Thymus (tissue), 11 donors: Measurements from ENCODE around the gene KHSRP. TPM values are rescaled to one million over a fixed set of nuclear protein-coding genes. Genes with fewer than 3 reads are reported as not detected.

ENCODE experiments used
- DNase-seq, 9 donors: peaks; one replicate each; pipeline ENCODE4 v3.0.0-alpha.2; 2013; ENCODE audit warnings: low spot score in 9 of 9, low read depth in 6 of 9, missing footprints in 1 of 9
- H3K27ac ChIP-seq, 2 donors: one replicate each; pipeline ENCODE4 v1.5.1; 2013; ENCODE audit warnings: control low read depth in 1 of 2, low read depth in 1 of 2, low read length in 1 of 2, mild to moderate bottlenecking in 1 of 2, moderate library complexity in 1 of 2
- H3K27me3 ChIP-seq, 2 donors: one replicate each; pipeline ENCODE4 v1.5.1; 2013; ENCODE audit warnings: low read length in 1 of 2; ENCODE audit not compliant: control insufficient read depth in 2 of 2, insufficient read depth in 1 of 2
- H3K36me3 ChIP-seq, 2 donors: one replicate each; pipeline ENCODE4 v1.5.1; 2013; ENCODE audit warnings: low read length in 1 of 2, mild to moderate bottlenecking in 1 of 2, moderate library complexity in 1 of 2; ENCODE audit not compliant: control insufficient read depth in 2 of 2, insufficient read depth in 2 of 2
- H3K4me1 ChIP-seq, 2 donors: one replicate each; pipeline ENCODE4 v1.5.1; 2013; ENCODE audit warnings: low read length in 2 of 2; ENCODE audit not compliant: control insufficient read depth in 2 of 2, insufficient read depth in 2 of 2
- H3K4me3 ChIP-seq, 2 donors: one replicate each; pipeline ENCODE4 v1.5.1; 2013; ENCODE audit warnings: low read length in 2 of 2, control low read depth in 1 of 2, mild to moderate bottlenecking in 1 of 2
- H3K9me3 ChIP-seq, 2 donors: one replicate each; pipeline ENCODE4 v1.5.1; 2013; ENCODE audit warnings: low read length in 1 of 2, mild to moderate bottlenecking in 1 of 2; ENCODE audit not compliant: control insufficient read depth in 2 of 2, insufficient read depth in 1 of 2
- WGBS: extraction: QIAGEN DNeasy Blood & Tissue Kit; methylation state at CpG from one replicate; pipeline ENCODE4 v1.1.7; 2013; 5-methylcytosine and 5-hydroxymethylcytosine counted together
- polyA plus RNA-seq: library from polyadenylated mRNA; stranded (reverse); fragments of 200-250 nt; gene quantifications from one replicate; pipeline ENCODE4 v1.2.3, GENCODE V29; 2013
- total RNA-seq: library from RNA; stranded (reverse); fragments of 120-200 nt; gene quantifications from one replicate; pipeline ENCODE4 v1.2.4, GENCODE V29; 2013
- donor health status: healthy.

KHSRP gene
- total and polyA plus RNA-seq, 2 donors: 49.9 to 93.1 TPM

- no peak overlapping the region for H3K27ac ChIP-seq
- DNase-seq: no peak
- WGBS: 98% methylated on average over 29 of the region's 29 CpGs
- H3K27me3 ChIP-seq: no peaks in the 10 kb centered on the region
- peaks cover 0 to under 1% of the 10 kb centered on the region in 2 donors for H3K9me3 ChIP-seq
- no peak overlapping the region for H3K4me3 ChIP-seq
- H3K4me1 ChIP-seq: peaks cover 7 to 12% of the 10 kb centered on the region in 2 donors
- H3K36me3 ChIP-seq: peaks cover 15 to 39% of the 10 kb centered on the region in 2 donors
Measured at GRCh38 chr19:6374711-6375410, 49.8 kb downstream of the KHSRP start.

GRCh38 chr19:6374161-6374709, 50.4 kb downstream of the KHSRP start:
- Histone ChIP-seq H3K4me1 (peaks cover 7 to 12% of the 10 kb centered on the region in 2 donors), H3K4me3 (no peak overlapping the region), H3K27ac (no peak overlapping the region), H3K27me3 (no peaks in the 10 kb centered on the region), H3K36me3 (peaks cover 14 to 37% of the 10 kb centered on the region in 2 donors), H3K9me3 (no peaks in the 10 kb centered on the region)
- WGBS: 94% methylated on average over 29 of the region's 29 CpGs
- no peak for DNase-seq

- peak overlapping the region; percentile 33 to 95 for H3K4me3 ChIP-seq
- peak overlapping the region; percentile 43 to 62 for H3K27ac ChIP-seq
- H3K9me3 ChIP-seq: no peaks in the 10 kb centered on the region
- no peak for DNase-seq
- peaks cover 7 to 12% of the 10 kb centered on the region in 2 donors for H3K4me1 ChIP-seq
- 48% methylated on average over 5 of the region's 5 CpGs for WGBS
- peaks cover 18 to 37% of the 10 kb centered on the region in 2 donors for H3K36me3 ChIP-seq
- H3K27me3 ChIP-seq: no peaks in the 10 kb centered on the region
Measured at GRCh38 chr19:6373813-6374108, 50.9 kb downstream of the KHSRP start.

- H3K9me3 ChIP-seq: no peaks in the 10 kb centered on the region
- WGBS: 2% methylated on average over 53 of the region's 53 CpGs
- peak overlapping the region; percentile 71 to 95 for H3K4me3 ChIP-seq
- peaks cover 23 to 38% of the 10 kb centered on the region in 2 donors for H3K36me3 ChIP-seq
- no peaks in the 10 kb centered on the region for H3K27me3 ChIP-seq
- peaks cover 7 to 12% of the 10 kb centered on the region in 2 donors for H3K4me1 ChIP-seq
- DNase-seq: peak; percentile 87 to 99 (median 96)
- H3K27ac ChIP-seq: peak overlapping the region; percentile 96 to 99
Measured at GRCh38 chr19:6373096-6373812, 51.4 kb downstream of the KHSRP start.

- peak; percentile 93 to 100 (median 98) for DNase-seq
- under 1% methylated on average over 47 of the region's 47 CpGs for WGBS
- H3K36me3 ChIP-seq: peaks cover 30 to 43% of the 10 kb centered on the region in 2 donors
- H3K9me3 ChIP-seq: no peaks in the 10 kb centered on the region
- H3K27ac ChIP-seq: peak within 1 kb of the TSS; percentile 96 to 99
- H3K27me3 ChIP-seq: no peaks in the 10 kb centered on the region
- peaks cover 7 to 12% of the 10 kb centered on the region in 2 donors for H3K4me1 ChIP-seq
- H3K4me3 ChIP-seq: peak within 1 kb of the TSS; percentile 71 to 95
Measured at GRCh38 chr19:6372594-6373095, 52.0 kb downstream of the KHSRP start, which contains the start of gene ALKBH7. Gene ALKBH7 (plus strand): TSS chr19:6372794. CDS start chr19:6372821, 27 bp downstream.

GRCh38 chr19:6364353-6364752, 60.3 kb downstream of the KHSRP start:
- Histone ChIP-seq H3K27me3 (no peaks in the 10 kb centered on the region), H3K4me1 (peaks cover 3 to 21% of the 10 kb centered on the region in 2 donors), H3K27ac (no peak overlapping the region), H3K4me3 (no peak overlapping the region), H3K9me3 (peaks cover 0 to 9% of the 10 kb centered on the region in 2 donors), H3K36me3 (peaks cover 50 to 57% of the 10 kb centered on the region in 2 donors)
- 96% methylated on average over 21 of the region's 21 CpGs for WGBS
- DNase-seq: no peak

Other genes starting within 250 kb of the KHSRP start
- gene MLLT1, start 144.8 kb downstream of the KHSRP start, total RNA-seq: 6.9 TPM
- gene MLLT1, start 144.8 kb downstream of the KHSRP start, polyA plus RNA-seq: 24.7 TPM
- gene ACER1, start 91.2 kb downstream of the KHSRP start, total RNA-seq: 0.14 TPM
- gene ACER1, start 91.2 kb downstream of the KHSRP start, polyA plus RNA-seq: 2.8 TPM
- gene CLPP, start 63.3 kb downstream of the KHSRP start, total RNA-seq: 69.1 TPM
- gene CLPP, start 63.3 kb downstream of the KHSRP start, polyA plus RNA-seq: 88.4 TPM
- 62.9 TPM for gene ALKBH7, start 52.0 kb downstream of the KHSRP start, total RNA-seq
- 66.5 TPM for gene ALKBH7, start 52.0 kb downstream of the KHSRP start, polyA plus RNA-seq
- 0.90 TPM for gene PSPN, start 48.9 kb downstream of the KHSRP start, total RNA-seq
- 1.0 TPM for gene PSPN, start 48.9 kb downstream of the KHSRP start, polyA plus RNA-seq
- 37.9 TPM for gene GTF2F1, start 31.6 kb downstream of the KHSRP start, total RNA-seq
- gene GTF2F1, start 31.6 kb downstream of the KHSRP start, polyA plus RNA-seq: 41.5 TPM
- gene SLC25A41, start 9.0 kb upstream of the KHSRP start, total RNA-seq: 0.05 TPM
- gene SLC25A41, start 9.0 kb upstream of the KHSRP start, polyA plus RNA-seq: 0.27 TPM
- gene SLC25A23, start 35.0 kb upstream of the KHSRP start, total RNA-seq: 6.0 TPM
- gene SLC25A23, start 35.0 kb upstream of the KHSRP start, polyA plus RNA-seq: 8.8 TPM
- gene CRB3, start 39.5 kb upstream of the KHSRP start, total RNA-seq: 1.1 TPM
- gene CRB3, start 39.5 kb upstream of the KHSRP start, polyA plus RNA-seq: 7.0 TPM
- 6.8 TPM for gene DENND1C, start 57.0 kb upstream of the KHSRP start, total RNA-seq
- gene DENND1C, start 57.0 kb upstream of the KHSRP start, polyA plus RNA-seq: 46.6 TPM
- 0.24 TPM for gene TUBB4A, start 77.5 kb upstream of the KHSRP start, total RNA-seq
- gene TUBB4A, start 77.5 kb upstream of the KHSRP start, polyA plus RNA-seq: 1.1 TPM
- 0.52 TPM for gene TNFSF9, start 106.2 kb upstream of the KHSRP start, total RNA-seq
- 2.9 TPM for gene TNFSF9, start 106.2 kb upstream of the KHSRP start, polyA plus RNA-seq
- gene CD70, start 166.3 kb upstream of the KHSRP start, total RNA-seq: 4.0 TPM
- gene CD70, start 166.3 kb upstream of the KHSRP start, polyA plus RNA-seq: 11.1 TPM
- 2.1 TPM for gene TNFSF14, start 245.3 kb upstream of the KHSRP start, total RNA-seq
- 8.9 TPM for gene TNFSF14, start 245.3 kb upstream of the KHSRP start, polyA plus RNA-seq